HG03571 (cell line): ENCODE measurements around the gene MNAT1.
"Not testable (repeated sequence)": the region's sequence is repeated elsewhere in the genome, so short reads cannot be mapped to it uniquely, and the experiment has no call there.

ENCODE experiments used
- ATAC-seq: cut with Tn5 transposase; IDR thresholded peaks from one replicate; pipeline ENCODE4 v1.9.1; 2021; ENCODE audit not compliant: unreplicated experiment

Gene MNAT1

DNA sequence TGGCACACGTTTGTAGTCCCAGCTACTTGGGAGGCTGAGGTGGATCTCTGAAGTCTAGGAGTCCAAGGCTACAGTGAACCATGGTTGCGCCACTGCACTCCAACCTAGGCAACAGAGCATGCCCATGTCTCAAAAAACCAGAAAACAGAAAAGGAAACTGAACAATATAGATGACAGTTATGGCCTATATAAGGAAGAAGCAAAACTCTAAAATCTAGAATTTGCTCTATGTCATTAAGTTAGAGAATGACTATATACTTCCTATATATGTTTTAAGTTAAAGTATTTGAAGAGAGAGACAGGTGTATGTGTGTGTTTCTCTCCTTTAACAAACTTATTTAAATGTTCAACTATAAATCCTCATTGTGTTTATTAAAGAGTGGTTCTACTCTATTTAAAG, 65.8 kb downstream of the MNAT1 start:
- ATAC-seq, result no peak

DNA sequence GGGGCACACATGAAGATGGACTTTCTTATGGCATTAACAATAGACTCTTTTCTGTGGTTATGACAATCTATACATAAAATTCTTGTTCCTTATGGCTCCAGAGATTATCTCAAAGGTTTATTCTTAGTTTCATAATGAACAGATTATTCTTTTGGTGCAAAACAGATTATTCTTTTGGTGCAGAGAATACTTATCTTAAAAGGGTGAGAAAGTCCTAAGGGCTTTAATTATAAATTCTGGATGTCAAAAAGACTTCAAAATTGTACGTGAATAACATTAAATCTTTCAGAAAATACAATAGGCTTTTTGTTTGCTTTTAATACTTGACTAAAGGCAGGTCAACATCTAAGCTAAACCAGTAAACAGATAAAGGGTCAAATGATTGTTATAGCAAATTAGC, 69.3 kb downstream of the MNAT1 start:
- ATAC-seq, result no peak

DNA sequence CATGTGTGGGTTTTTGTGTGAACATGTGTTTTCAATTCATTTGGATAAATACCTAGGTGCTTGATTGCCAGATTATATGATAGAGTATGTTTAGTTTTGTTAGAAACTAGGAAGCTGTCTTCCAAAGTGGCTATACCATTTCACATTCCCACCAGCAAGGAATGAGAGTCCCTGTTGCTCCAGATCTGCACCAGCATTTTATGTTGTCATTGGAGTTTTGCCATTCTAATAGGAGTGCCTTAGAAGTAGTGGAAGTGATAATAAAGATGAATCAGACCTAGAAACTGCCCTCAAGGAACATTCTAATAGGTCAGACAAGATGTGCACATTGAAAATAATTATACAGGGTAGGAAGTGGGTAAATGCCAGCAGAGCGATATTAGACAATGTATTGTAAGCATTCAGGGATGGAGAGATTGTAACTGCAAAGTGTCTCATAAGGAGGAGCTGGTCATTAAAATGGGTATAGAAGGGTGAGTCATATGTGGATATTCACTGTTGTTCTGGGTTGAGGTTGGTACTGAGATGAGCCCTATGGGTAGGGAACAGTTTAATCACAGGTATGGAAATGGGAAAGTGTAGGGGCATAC, 71.4 kb downstream of the MNAT1 start:
- no peak for ATAC-seq

DNA sequence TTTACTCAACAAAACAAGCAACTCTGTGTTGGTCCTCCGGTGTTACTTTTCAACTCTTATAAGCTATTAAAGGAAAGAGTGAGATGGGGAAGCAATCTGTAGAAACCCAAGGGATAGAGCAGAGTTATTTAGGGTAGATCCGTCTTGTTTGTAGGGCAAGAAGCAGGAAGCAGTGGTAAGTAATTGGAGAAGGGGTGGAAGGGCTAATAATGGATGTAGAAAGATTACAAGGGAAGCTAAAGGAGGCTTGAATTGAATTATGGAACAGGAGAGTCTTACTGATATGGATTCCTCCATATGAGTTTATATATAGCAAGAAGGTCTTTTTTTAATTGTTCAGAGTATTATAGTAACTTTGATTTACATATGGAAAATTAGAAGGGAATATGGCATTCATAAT, 72.7 kb downstream of the MNAT1 start:
- no peak for ATAC-seq

DNA sequence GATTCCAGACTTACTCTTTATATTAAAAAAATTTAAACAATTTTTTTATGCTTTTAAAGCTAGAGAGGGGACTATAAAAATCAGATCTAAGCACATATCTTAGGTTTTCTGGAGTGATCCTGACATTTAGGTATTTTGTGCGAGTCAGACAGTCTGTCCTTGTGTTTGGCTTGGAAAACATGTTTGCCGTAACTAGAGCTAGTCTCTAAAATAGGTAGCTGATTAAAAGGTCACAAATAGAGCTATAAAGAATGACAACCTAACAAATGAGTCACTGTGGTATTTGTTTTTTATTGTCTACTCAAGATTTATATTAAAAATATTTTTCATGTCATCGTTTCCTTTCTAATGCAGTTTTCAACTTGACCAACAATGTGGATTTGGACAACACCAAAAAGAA, 73.4 kb downstream of the MNAT1 start:
- no peak for ATAC-seq

DNA sequence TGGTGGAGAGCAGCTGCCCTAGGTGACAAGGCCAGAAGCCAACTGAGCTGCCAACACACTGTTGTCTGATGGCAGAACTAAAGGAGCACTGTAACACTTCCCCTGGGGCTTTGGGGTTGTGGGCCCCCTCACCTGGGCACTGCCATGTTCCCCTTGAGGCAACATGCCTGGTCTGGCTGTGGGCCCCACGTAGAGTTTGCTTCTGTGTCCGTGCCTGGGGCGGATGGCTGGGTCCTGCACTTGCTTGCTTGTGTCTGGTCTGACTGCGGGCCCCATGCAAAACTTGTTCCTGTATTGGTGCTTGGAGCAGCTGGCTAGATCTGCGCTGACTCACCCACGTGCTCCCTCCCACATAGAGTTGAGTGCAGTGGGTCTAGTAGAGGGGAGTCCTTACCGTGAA, 78.4 kb downstream of the MNAT1 start:
- ATAC-seq, result no peak

DNA sequence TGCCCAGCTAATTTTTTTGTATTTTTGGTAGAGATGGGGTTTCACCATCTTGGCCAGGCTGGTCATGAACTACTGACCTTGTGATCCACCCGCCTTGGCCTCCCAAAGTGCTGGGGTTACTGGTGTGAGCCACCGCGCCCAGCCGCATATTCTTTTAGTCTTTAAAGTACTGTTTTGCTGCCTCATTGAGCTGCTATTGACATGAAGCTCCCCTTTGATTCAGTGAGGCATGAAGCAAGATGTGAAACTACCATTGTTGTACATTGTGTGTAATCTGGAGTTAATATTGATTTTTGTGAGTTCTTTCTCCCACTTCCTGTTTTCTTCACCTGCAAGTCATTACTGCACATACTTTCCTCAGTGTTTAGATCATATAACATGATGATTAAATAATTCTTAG, 80.8 kb downstream of the MNAT1 start:
- peak; percentile 97 for ATAC-seq

DNA sequence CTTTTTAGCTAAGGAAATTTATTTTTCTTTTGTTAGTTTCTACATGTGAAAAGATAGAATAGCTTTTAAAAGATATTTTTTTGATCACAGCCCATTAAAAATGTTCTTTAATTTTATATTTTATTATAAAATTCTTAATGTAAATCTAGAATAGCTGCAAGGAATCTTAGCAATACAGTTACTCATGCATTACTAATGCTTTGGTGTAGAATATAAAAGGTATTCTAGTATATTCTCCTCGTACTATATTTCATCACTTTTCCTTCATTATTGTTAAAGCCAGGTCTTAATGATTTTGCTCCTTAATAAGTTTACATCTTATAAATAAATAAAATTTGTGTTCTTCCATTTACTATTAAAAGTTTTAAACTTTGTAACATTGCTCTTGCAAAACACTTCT, 82.6 kb downstream of the MNAT1 start:
- no peak for ATAC-seq

DNA sequence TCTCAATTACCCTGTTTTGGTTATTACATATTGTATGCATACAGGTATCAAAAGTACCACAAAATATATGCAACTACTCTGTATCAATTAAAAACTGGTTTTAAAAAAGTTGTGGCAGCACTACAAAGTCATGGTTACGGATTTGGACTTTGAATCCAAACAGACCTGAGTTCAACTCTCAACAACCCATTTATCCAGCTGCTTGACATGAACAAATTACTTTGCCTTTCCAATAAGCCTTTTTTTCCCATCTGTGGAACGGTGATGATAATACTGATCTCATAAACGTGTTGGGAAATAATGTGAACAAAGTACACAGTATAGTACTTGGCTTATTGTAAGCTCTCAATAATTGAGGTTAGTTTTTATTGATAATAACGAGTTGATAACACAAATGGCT, 85.0 kb downstream of the MNAT1 start:
- no peak for ATAC-seq

DNA sequence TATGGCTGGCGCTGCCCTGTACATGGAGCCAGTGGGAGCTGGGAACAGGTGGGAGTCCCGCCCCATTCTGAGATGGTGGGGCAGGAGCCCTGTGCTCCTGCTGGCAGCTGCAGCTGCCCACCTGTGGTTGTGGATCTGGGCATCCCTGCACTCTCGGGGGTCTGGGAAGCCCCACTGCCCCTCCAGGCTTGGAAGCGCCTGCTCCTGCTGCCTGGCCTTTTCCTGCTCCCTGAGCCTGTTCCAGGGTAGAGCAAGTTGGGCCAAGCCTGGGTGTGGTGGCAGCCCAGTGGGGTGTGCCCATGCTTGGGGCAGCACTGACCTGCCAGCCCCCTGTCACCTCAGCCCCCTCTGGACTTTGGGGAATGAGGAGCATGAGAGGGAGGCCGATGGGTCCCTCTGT, 104.0 kb downstream of the MNAT1 start:
- ATAC-seq, result no peak

DNA sequence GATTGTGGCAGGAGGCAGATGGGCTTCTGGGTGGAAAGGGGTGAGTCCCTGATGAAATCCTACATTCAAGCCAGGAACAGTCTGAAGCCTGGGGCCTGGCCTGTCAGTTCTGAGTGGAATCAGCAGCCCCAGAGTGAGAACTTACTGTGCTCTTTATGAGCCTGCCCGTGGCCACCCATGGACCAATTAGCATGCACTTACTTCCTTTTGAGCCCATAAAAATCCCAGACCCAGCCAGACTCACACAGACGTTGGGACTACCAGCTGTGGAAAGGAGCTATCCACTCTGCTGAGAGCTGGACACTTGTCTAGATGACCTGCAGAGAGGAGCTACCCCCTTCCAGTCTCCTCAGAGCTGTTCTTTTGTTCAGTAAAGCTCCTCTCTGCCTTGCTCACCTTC, 104.5 kb downstream of the MNAT1 start:
- no peak for ATAC-seq

DNA sequence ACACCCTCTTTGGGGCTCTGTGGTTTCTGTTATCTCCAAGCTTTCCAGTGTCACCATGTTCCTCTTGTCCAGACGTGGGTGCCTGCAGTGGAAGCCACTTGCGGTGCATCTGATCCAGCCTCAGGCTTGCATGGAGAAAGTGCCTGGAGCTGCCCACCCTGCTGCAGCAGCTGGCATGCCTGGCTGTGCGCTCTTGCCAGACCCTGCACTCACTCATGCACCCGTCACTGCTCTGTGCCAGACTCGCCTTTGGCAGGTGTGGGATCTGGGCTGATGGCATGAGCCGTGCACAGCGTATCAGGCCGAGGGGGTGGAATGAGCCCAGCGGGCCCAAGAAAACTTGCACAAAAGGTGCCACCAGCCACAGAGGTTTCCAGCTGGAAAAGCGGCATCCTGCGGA, 105.1 kb downstream of the MNAT1 start:
- no peak for ATAC-seq

DNA sequence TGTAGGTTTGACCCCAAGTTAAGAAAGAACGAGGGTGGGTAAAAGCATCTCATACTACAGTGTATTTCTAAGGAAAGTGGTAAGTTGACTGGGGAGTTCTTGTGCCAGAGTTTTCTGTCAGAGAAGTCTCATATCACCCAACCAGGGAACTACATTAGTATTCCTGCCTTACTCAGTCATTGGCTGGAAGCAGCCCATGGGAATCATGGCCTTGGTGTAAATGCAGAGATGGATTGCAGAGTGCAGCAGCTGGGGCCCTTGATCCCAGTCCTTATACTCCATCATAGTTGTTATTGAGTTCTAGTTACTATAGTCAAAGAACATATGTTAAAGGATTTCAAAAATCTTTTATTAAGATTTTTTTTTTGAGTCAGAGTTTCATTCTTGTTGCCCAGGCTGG, 105.8 kb downstream of the MNAT1 start:
- no peak for ATAC-seq

DNA sequence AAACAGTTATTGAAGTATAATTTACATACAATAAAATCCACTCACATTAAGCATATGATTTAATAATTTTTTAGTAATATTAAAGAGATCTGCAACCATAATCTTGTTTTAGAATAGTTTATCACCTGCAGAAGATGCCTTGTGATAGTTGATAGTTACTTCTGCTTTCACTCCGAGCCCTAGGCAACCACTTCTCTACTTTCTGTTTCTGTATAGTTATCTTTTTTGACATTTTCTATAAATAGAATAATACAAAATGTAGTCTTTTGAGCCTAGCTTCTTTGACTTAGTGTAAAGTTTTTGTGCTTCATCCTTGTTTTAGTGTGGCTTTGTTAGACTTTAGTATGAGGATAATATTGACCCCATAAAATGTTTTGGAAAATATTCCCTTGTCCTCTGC, 111.0 kb downstream of the MNAT1 start:
- ATAC-seq, result peak; percentile 93

DNA sequence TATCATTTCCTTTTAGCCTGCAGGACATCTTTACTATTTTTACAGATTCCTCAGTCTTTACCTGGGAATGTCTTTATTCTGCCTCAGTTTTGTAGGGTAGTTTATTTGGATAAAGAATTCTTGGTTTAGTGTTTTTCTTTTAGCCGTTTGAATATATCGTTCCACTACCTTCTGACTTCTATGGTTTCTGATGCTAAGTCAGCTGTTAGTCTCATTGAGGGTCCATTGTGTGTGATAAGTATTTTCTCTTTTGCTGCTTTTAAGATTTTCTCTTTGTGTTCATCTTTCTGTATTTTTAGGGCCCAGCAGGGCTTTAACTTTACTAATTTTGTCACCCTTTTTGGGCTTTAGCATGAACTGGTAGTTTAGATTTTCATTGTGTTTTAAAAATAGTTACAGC, 113.5 kb downstream of the MNAT1 start:
- no peak for ATAC-seq

DNA sequence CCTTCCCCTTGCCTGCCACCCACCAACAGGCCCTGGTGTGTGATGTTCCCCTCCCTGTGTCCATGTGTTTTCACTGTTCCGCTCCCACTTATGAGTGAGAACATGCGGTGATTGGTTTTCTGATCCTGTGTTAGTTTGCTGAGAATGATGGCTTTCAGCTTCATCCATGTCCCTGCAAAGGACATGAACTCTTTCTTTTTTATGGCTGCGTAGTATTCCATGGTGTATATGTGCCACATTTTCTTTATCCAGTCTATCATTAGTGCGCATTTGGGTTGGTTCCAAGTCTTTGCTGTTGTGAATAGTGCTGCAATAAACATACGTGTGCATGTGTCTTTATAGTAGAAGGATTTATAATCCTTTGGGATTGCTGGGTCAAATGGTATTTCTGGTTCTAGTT, 117.1 kb downstream of the MNAT1 start:
- ATAC-seq, result not testable (repeated sequence)

DNA sequence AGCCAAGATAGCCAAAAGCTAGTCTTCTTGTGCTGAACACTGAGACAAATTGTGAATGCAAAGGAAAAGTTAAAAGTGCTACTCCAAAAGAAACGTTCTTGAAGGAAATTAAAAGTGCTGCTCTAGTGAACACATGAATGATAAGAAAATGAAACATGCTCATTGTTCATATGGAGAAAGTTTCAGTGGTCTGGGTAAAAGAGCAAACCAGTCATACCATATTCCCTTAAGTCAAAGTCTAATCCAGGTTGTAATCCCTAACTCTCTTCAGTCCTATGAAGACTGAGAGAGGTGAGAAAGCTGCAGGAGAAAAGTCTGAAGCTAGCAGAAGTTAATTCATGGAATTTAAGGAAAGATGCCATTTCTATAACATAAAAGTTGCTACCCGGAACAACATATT, 121.5 kb downstream of the MNAT1 start:
- no peak for ATAC-seq

DNA sequence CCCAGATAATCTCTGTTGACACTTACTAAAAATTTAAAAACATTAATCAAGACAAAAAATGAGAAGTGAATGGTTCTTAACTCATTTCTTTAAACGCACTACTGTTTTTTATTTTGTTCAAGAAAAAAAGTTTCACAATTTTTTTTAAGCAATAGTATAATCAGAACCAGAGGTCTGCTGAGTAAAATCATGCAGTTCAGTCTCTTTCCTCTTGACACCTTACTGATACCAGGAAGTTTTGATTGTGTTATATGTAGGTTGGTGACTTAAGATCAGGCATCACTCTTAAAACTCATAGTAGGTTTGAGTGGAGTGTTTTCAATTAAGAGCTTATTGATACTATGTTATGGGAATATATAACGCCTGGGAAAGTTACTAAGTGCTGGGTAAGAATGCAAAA, 125.0 kb downstream of the MNAT1 start:
- ATAC-seq, result no peak

DNA sequence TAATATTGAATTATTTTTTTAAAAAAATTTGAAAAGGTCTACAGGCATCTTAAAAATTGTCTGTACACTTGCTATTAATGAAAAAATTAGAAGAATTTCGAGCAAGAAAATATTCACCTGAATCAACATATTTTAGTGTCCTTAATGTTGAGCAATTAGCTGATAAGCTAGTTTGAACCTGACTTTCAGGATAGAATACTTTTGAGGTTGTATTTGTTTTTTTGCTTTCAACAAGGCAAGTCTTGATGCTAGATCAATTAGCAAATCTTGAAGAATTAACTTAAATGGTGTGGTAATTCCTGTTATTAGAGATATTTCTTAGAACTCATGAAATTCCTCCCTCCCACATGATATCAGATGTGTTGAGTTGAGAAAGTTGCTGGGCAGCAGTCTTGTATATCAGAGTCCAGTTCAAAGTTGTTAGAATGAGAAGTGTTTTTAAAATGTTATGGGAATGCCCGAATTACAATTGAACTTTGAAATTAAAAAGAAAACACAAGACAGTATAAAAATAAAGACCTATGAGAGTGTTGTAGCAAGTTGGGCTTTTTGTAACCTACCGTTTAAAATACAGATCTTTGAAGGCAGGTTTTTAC, 127.1 kb downstream of the MNAT1 start:
- no peak for ATAC-seq

DNA sequence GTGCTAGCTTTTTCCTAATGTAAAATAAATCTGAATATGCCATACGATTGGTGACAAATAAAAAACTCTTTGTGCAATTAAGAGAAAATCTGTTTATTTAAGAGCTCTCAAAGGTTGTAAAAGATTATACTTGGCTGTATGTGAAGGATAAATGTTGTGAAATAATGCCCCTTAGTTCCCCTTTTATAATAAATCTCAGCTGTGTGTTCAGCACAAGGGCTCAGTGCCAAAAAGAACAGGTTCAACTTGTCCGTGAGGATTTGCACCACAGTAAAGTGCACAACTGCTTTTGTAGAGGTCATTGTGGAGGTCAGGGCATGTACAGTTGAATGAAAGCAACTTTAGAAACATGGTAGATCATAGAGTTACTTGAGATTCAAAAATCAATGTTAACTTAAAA, 127.7 kb downstream of the MNAT1 start:
- ATAC-seq, result no peak

DNA sequence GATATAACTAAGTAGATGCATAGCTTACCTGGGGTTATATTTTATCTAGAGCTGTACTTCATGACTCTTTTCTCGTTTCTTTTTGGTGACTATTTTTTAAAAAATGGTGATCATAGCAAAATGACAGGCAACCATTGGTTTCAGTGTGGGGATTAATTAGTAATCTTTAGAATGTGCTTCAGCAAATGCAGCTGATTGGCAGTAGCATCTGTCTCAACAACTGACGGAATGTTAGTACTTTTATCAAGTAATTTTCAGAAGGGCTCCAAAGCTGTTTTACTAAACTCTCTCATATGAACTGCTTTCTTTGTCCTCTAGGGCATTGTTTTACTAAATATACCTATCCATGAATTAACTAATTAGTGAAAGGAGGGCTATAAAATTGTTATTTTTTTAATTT, 128.7 kb downstream of the MNAT1 start:
- ATAC-seq, result no peak

DNA sequence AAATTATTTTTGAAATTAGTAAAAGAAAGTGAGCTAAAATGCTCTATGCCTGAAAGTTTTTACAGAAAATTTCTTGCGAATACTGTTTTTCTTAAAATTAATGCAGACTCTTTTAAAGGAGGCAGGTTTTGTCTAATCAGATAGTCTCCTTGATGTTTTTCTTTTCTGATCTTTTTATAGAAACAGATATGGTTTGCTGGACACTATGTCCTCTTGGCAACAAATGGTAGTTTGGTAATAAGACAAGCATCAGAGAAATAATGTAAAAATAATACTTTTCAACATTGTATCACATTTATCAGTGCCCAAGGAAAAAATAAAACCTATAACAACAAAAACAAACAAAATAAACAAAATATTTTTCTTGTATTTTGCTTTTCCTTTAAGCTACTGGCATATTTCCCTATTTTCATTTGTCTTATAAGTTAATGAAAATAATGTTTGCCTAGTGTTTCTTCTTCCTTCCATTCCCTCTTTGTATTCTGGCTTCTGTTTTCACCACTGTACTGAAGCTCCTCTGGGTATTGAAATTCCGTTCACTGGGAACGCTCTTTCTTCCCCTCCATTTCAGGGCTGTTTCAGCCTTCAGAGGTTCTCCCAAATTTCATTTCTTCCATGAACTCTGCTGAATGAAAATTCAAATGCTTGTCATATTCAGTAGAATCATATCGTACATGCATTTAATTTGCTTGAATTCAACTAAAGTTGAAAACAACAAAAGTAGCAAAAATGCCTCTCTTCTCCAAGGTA, 131.0 kb downstream of the MNAT1 start:
- no peak for ATAC-seq
